GM08714 (cell line): Measurements from ENCODE around the gene RPL27A.

ENCODE experiments used
- H3K4me3 ChIP-seq: fragments of 200-500 bp; sonication (Bioruptor generic); 2 replicates; pipeline ENCODE4 v1.5.1; 2014; ENCODE audit warnings: mild to moderate bottlenecking, low read length, inconsistent platforms
- ZNF274 ChIP-seq: IDR thresholded peaks from 2 replicates; pipeline ENCODE4 v1.6.1; 2012; ENCODE audit warnings: mild to moderate bottlenecking, low read depth, low read length

Gene RPL27A

GRCh38 chr11:8682303-8683114 is at the start of gene RPL27A, which contains the start of gene TRIM66:
Gene RPL27A, plus strand, starts transcription at chr11:8682792. Its CDS starts 22 bp downstream, at chr11:8682814.
Gene TRIM66, minus strand, starts transcription at chr11:8682665. Its CDS starts 10,391 bp downstream, at chr11:8672274.
- peak within 1 kb of the TSS; percentile 77 for H3K4me3 ChIP-seq
- no peak for TF ChIP-seq ZNF274

GRCh38 chr11:8634498-8634897 is 48.1 kb upstream of the RPL27A start:
- H3K4me3 ChIP-seq: no peak overlapping the region
- no peak for TF ChIP-seq ZNF274

GRCh38 chr11:8636127-8636526 is 46.5 kb upstream of the RPL27A start:
- TF ChIP-seq ZNF274: no peak

GRCh38 chr11:8638300-8638699 is 44.3 kb upstream of the RPL27A start:
- H3K4me3 ChIP-seq: no peak overlapping the region
- no peak for TF ChIP-seq ZNF274

More at GRCh38 chr11:8636127-8636526, 46.5 kb upstream of the RPL27A start:
- H3K4me3 ChIP-seq: no peak overlapping the region

GRCh38 chr11:8639655-8640054 is 42.9 kb upstream of the RPL27A start:
- TF ChIP-seq ZNF274: no peak
- H3K4me3 ChIP-seq: no peak overlapping the region

GRCh38 chr11:8640267-8640906 is 42.2 kb upstream of the RPL27A start:
- no peak overlapping the region for H3K4me3 ChIP-seq
- no peak for TF ChIP-seq ZNF274

- TF ChIP-seq ZNF274: no peak
- H3K4me3 ChIP-seq: no peak overlapping the region
Observed at GRCh38 chr11:8641332-8641731, 41.3 kb upstream of the RPL27A start.

GRCh38 chr11:8642196-8642841 is 40.3 kb upstream of the RPL27A start:
- no peak overlapping the region for H3K4me3 ChIP-seq
- no peak for TF ChIP-seq ZNF274

- no peak overlapping the region for H3K4me3 ChIP-seq
- TF ChIP-seq ZNF274: no peak
Observed at GRCh38 chr11:8646873-8647272, 35.7 kb upstream of the RPL27A start.

- H3K4me3 ChIP-seq: no peak overlapping the region
- TF ChIP-seq ZNF274: no peak
Observed at GRCh38 chr11:8649361-8649760, 33.2 kb upstream of the RPL27A start.

GRCh38 chr11:8650401-8650990 is 32.1 kb upstream of the RPL27A start:
- H3K4me3 ChIP-seq: no peak overlapping the region
- TF ChIP-seq ZNF274: no peak

GRCh38 chr11:8652140-8652539 is 30.5 kb upstream of the RPL27A start:
- no peak for TF ChIP-seq ZNF274
- H3K4me3 ChIP-seq: no peak overlapping the region

- no peak overlapping the region for H3K4me3 ChIP-seq
- TF ChIP-seq ZNF274: no peak
Observed at GRCh38 chr11:8654503-8654902, 28.1 kb upstream of the RPL27A start.

GRCh38 chr11:8656291-8656690 is 26.3 kb upstream of the RPL27A start:
- TF ChIP-seq ZNF274: no peak
- H3K4me3 ChIP-seq: no peak overlapping the region
